H9 (cell line): ENCODE measurements around the gene RBM45. TPM values are rescaled to one million over a fixed set of nuclear protein-coding genes. Genes with fewer than 3 reads are reported as not detected.

Experiments used
- DNase-seq: peaks from one replicate; pipeline ENCODE4 v3.0.0-alpha.2; 2017
- H2AFZ ChIP-seq: one replicate; pipeline ENCODE4 v1.6.1; 2013; ENCODE audit warnings: mild to moderate bottlenecking, low read length, control low read depth, moderate library complexity
- H2AK5ac ChIP-seq: 2 replicates; pipeline ENCODE4 v1.6.1; 2013; ENCODE audit warnings: low read length, control low read depth, mixed read lengths; ENCODE audit not compliant: insufficient read length
- H2BK120ac ChIP-seq: one replicate; pipeline ENCODE4 v1.6.1; 2013; ENCODE audit warnings: low read depth, mild to moderate bottlenecking, low read length, control low read depth, inconsistent platforms; ENCODE audit not compliant: poor library complexity, severe bottlenecking
- H2BK12ac ChIP-seq: 2 replicates; pipeline ENCODE4 v1.6.1; 2013; ENCODE audit warnings: low read length, control low read depth, mixed read lengths, low read depth; ENCODE audit not compliant: insufficient read length
- H2BK15ac ChIP-seq: 2 replicates; pipeline ENCODE4 v1.6.1; 2013; ENCODE audit warnings: low read depth, low read length, control low read depth
- H2BK20ac ChIP-seq: one replicate; pipeline ENCODE4 v1.6.1; 2013; ENCODE audit warnings: low read depth, mild to moderate bottlenecking, low read length, control low read depth, inconsistent platforms; ENCODE audit not compliant: poor library complexity, severe bottlenecking
- H2BK5ac ChIP-seq: 2 replicates; pipeline ENCODE4 v1.6.1; 2013; ENCODE audit warnings: low read length, control low read depth, mixed read lengths; ENCODE audit not compliant: insufficient read length
- H3K14ac ChIP-seq: 2 replicates; pipeline ENCODE4 v1.6.1; 2013; ENCODE audit warnings: low read length, control low read depth; ENCODE audit not compliant: insufficient read depth
- H3K18ac ChIP-seq: 2 replicates; pipeline ENCODE4 v1.6.1; 2013; ENCODE audit warnings: low read depth, mild to moderate bottlenecking, mixed read lengths, low read length, control low read depth; ENCODE audit not compliant: insufficient read length
- H3K23ac ChIP-seq: 2 replicates; pipeline ENCODE4 v1.6.1; 2013; ENCODE audit warnings: low read length, control low read depth, mixed read lengths, low read depth; ENCODE audit not compliant: insufficient read length
- H3K23me2 ChIP-seq: 2 replicates; pipeline ENCODE4 v1.6.1; 2013; ENCODE audit warnings: low read depth, mild to moderate bottlenecking, mixed read lengths, low read length, control low read depth; ENCODE audit not compliant: insufficient read length, poor library complexity, severe bottlenecking
- H3K27ac ChIP-seq: 2 replicates; pipeline ENCODE4 v1.5.1; 2013; ENCODE audit warnings: low read length, control low read depth, mixed read lengths, low read depth; ENCODE audit not compliant: insufficient read length
- H3K27me3 ChIP-seq: 2 replicates; pipeline ENCODE4 v1.6.1; 2013; ENCODE audit warnings: low read length, control low read depth, inconsistent platforms; ENCODE audit not compliant: insufficient read depth
- H3K4ac ChIP-seq: 2 replicates; pipeline ENCODE4 v1.6.1; 2013; ENCODE audit warnings: low read depth, mild to moderate bottlenecking, control low read depth, inconsistent platforms, low read length, moderate library complexity
- H3K4me1 ChIP-seq: 2 replicates; pipeline ENCODE4 v1.6.1; 2013; ENCODE audit warnings: low read length, control low read depth, inconsistent platforms; ENCODE audit not compliant: insufficient read depth
- H3K4me2 ChIP-seq: 2 replicates; pipeline ENCODE4 v1.6.1; 2013; ENCODE audit warnings: low read length, control low read depth, mixed read lengths; ENCODE audit not compliant: insufficient read length, insufficient read depth
- H3K56ac ChIP-seq: 2 replicates; pipeline ENCODE4 v1.6.1; 2013; ENCODE audit warnings: low read depth, mild to moderate bottlenecking, mixed read lengths, low read length, control low read depth; ENCODE audit not compliant: insufficient read length
- H3K79me1 ChIP-seq: 2 replicates; pipeline ENCODE4 v1.6.1; 2013; ENCODE audit warnings: low read depth, mild to moderate bottlenecking, moderate library complexity, low read length, control low read depth, inconsistent platforms; ENCODE audit not compliant: insufficient read depth, poor library complexity, severe bottlenecking
- H3K79me2 ChIP-seq: 2 replicates; pipeline ENCODE4 v1.6.1; 2013; ENCODE audit warnings: low read length, control low read depth, inconsistent platforms; ENCODE audit not compliant: insufficient read depth
- H3K9ac ChIP-seq: 2 replicates; pipeline ENCODE4 v1.6.1; 2013; ENCODE audit warnings: low read length, control low read depth, mixed read lengths; ENCODE audit not compliant: insufficient read length; ENCODE audit errors: extremely low read depth
- H3K9me3 ChIP-seq: one replicate; pipeline ENCODE4 v1.6.1; 2013; ENCODE audit warnings: low read depth, low read length, inconsistent platforms; ENCODE audit not compliant: control insufficient read depth
- H3T11ph ChIP-seq: one replicate; pipeline ENCODE4 v1.6.1; 2013; ENCODE audit warnings: mild to moderate bottlenecking, low read length, control low read depth, inconsistent platforms
- H4K20me1 ChIP-seq: one replicate; pipeline ENCODE4 v1.6.1; 2013; ENCODE audit not compliant: control insufficient read depth, insufficient read length, insufficient read depth
- H4K5ac ChIP-seq: 2 replicates; pipeline ENCODE4 v1.6.1; 2013; ENCODE audit warnings: low read depth, mild to moderate bottlenecking, mixed read lengths, low read length, control low read depth; ENCODE audit not compliant: insufficient read length
- H4K8ac ChIP-seq: replicated peaks from 2 replicates; pipeline ENCODE4 v1.6.1; 2013; ENCODE audit warnings: low read length, control low read depth, mixed read lengths, low read depth; ENCODE audit not compliant: insufficient read length
- H4K91ac ChIP-seq: 2 replicates; pipeline ENCODE4 v1.6.1; 2013; ENCODE audit warnings: low read depth, mild to moderate bottlenecking, moderate library complexity, mixed read lengths, low read length, control low read depth; ENCODE audit not compliant: insufficient read length
- H3K27ac Mint-ChIP-seq, 3 experiments: 2 replicates in 2 of 3; 3 replicates in 1 of 3; pipeline ENCODE4 v1.8.0; 2020 to 2021; ENCODE audit warnings: mixed read lengths in 3 of 3, mild to moderate bottlenecking in 1 of 3, moderate library complexity in 1 of 3
- H3K27me3 Mint-ChIP-seq: 2 replicates; pipeline ENCODE4 v1.8.0; 2021; ENCODE audit warnings: low read depth, mild to moderate bottlenecking, moderate library complexity, mixed read lengths
- H3K36me3 Mint-ChIP-seq, 3 experiments: 2 replicates in 2 of 3; 3 replicates in 1 of 3; pipeline ENCODE4 v1.8.0; 2020 to 2021; ENCODE audit warnings: low read depth in 3 of 3, mixed read lengths in 3 of 3; ENCODE audit not compliant: insufficient read depth in 1 of 3
- H3K4me1 Mint-ChIP-seq, 2 experiments: 2 replicates each; pipeline ENCODE4 v1.8.0; 2020; ENCODE audit warnings: mixed read lengths in 2 of 2
- H3K4me3 Mint-ChIP-seq, 2 experiments: 2 replicates in 1 of 2; 3 replicates in 1 of 2; pipeline ENCODE4 v1.8.0; 2020 to 2021; ENCODE audit warnings: mild to moderate bottlenecking in 2 of 2, mixed read lengths in 2 of 2, moderate library complexity in 1 of 2
- H3K9me3 Mint-ChIP-seq, 2 experiments: 2 replicates in 1 of 2; 3 replicates in 1 of 2; pipeline ENCODE4 v1.8.0; 2020; ENCODE audit warnings: mild to moderate bottlenecking in 2 of 2, mixed read lengths in 2 of 2, moderate library complexity in 1 of 2
- WGBS: extraction: QIAGEN DNeasy Blood & Tissue Kit; methylation state at CpG from one replicate; pipeline ENCODE4 v1.1.7; 2013; ENCODE audit warnings: missing lambda C conversion rate, low lambda C conversion rate, mixed read lengths; ENCODE audit not compliant: insufficient read length; ENCODE audit errors: extremely low coverage; 5-methylcytosine and 5-hydroxymethylcytosine counted together
- total RNA-seq: library from RNA; stranded (reverse); gene quantifications from 2 replicates; pipeline ENCODE4 v1.2.1, GENCODE V29; 2021
- TF ChIP-seq, protein P1 (sequence below): fragments of 200-600 bp; sonication (generic); conservative IDR thresholded peaks from 3 replicates; pipeline ENCODE4 v1.8.0; 2021; ENCODE audit warnings: antibody characterized with exemption, mild to moderate bottlenecking

The RBM45 gene
- total RNA-seq, 1 experiment from 2014 or later, result 13.9 TPM

DNA sequence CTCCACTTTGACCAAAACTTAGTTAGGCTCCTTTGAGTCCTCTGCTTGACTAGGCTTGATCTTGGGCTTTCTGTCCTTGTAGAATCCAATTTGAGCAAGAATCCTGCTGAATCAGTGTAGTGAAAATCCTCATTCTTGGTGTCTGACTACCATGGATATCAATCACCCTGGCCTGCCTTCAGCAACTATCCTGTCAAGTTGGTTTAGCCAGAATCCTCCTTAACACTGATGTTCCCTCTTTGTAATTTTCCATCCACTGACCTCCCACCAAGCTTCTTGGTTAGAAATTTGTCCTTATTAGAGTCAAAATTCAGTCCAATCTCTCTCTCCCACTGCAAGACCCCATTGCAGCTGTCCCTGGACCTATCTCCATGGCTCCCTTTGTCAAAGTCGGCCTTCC is 494 bp upstream of the RBM45 start:
- Histone ChIP-seq H2BK20ac (no peak overlapping the region), H3K9me3 (no peaks in the 10 kb centered on the region), H3K14ac (no peak overlapping the region), H3K23ac (no peak overlapping the region), H4K20me1 (no peaks in the 10 kb centered on the region), H3K4ac (no peak overlapping the region), H3K4me2 (no peak overlapping the region), H2BK5ac (no peak overlapping the region), H3K79me2 (no peaks in the 10 kb centered on the region), H2AFZ (no peak overlapping the region), H3K18ac (no peak overlapping the region), H3K56ac (no peak overlapping the region), H2BK12ac (no peak overlapping the region), H3K27me3 (no peaks in the 10 kb centered on the region), H3K23me2 (peaks cover 8% of the 10 kb centered on the region), H2BK15ac (no peak overlapping the region), H2AK5ac (no peak overlapping the region), H3T11ph (no peak overlapping the region), H2BK120ac (no peak overlapping the region), H3K4me1 (no peaks in the 10 kb centered on the region), H3K79me1 (no peaks in the 10 kb centered on the region), H4K5ac (no peak overlapping the region), H3K27ac (no peak overlapping the region), H4K91ac (no peak overlapping the region), H3K9ac (no peak overlapping the region), H4K8ac (no peak overlapping the region)
- Mint-ChIP-seq H3K9me3 (no peaks in the 10 kb centered on the region), H3K27me3 (no peaks in the 10 kb centered on the region), H3K4me1 (peaks cover 3 to 5% of the 10 kb centered on the region in 2 experiments; a peak in 3 of 4 replicates), H3K27ac (no peak overlapping the region), H3K4me3 (peak overlapping the region in 1 of 2 experiments; percentile 95; a peak in 1 of 5 replicates), H3K36me3 (no peaks in the 10 kb centered on the region)
- no CpG with 5 or more reads among the region's 1 CpG for WGBS
- TF ChIP-seq, protein P1, sequence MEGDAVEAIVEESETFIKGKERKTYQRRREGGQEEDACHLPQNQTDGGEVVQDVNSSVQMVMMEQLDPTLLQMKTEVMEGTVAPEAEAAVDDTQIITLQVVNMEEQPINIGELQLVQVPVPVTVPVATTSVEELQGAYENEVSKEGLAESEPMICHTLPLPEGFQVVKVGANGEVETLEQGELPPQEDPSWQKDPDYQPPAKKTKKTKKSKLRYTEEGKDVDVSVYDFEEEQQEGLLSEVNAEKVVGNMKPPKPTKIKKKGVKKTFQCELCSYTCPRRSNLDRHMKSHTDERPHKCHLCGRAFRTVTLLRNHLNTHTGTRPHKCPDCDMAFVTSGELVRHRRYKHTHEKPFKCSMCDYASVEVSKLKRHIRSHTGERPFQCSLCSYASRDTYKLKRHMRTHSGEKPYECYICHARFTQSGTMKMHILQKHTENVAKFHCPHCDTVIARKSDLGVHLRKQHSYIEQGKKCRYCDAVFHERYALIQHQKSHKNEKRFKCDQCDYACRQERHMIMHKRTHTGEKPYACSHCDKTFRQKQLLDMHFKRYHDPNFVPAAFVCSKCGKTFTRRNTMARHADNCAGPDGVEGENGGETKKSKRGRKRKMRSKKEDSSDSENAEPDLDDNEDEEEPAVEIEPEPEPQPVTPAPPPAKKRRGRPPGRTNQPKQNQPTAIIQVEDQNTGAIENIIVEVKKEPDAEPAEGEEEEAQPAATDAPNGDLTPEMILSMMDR, result no peak
- DNase-seq, result no peak
